Stimulated activated CD4-positive, alpha-beta T cell treated with anti-CD3 and anti-CD28 coated beads, Interleukin-4, amount 100 ng/mL, for 1 hour (primary cell): Measurements from ENCODE around the gene KLHDC4.
"Not testable (repeated sequence)": the region's sequence is repeated elsewhere in the genome, so short reads cannot be mapped to it uniquely, and the experiment has no call there.

ENCODE experiments used
- DNase-seq: peaks from one replicate; pipeline ENCODE4 v3.0.0-alpha.2; 2020

Gene KLHDC4

DNA sequence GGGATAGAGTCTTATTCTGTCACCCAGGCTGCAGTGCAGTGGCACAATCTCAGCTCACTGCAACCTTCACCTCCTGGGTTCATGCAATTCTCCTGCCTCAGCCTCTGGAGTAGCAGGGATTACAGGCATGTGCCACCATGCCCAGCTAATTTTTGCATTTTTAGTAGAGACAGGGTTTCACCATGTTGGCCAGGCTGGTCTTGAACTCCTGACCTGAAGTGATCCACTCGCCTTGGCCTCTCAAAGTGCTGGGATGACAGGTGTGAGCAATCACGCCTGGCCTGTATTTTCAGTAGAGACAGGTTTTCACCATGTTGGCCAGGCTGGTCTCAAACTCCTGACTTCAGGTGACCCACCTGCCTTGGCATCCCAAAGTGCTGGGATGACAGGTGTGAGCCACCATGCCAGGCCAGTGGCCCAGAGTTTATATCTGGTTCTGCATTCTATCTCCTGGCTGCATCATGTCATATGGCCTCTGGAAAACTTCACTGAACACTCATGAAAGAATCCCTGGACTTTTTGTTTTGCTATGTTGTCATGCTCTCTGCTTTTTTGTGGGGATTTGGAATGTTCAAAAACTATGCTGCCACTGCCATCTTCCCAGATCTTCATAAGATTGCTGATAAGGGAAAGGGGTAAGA lies 21.8 kb upstream of the KLHDC4 start:
- DNase-seq, result not testable (repeated sequence)

DNA sequence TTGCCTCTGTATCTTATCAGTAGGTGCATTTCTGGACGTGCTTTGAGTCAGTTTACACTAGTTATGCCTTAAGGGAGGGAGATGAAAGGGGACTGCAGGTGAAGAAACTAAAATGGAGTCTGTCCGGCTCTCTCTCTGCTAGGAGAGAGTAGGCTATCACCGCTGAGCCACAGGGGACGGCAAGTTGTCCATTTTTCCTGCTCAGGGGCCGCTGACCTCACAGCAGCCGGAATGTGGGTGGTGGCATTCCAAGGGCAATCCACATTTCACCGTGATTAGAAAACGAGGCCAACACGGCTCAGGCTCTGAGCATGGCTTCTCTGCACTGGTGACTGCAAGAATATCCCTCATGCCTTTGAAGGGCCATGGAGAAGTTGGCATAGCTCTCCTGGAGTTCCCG lies 19.0 kb upstream of the KLHDC4 start:
- DNase-seq, result no peak

DNA sequence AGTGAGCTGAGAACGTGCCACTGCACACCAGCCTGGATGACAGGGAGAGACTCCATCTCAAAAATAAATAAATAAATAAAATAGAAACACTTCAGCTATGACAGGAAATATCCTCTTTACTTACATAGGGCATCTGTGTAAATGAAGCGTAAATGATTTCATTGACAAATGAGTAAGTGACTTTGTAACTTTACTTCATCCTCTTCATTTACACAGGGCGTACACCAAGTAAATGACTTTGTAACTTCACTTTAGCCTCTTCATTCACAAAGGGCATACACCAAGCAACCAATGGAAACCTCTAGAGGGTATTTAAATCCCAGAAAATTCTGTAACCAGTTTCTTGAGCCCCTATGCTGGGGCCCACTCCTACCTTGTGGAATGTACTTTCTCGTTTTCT lies 16.2 kb upstream of the KLHDC4 start:
- DNase-seq, result no peak

DNA sequence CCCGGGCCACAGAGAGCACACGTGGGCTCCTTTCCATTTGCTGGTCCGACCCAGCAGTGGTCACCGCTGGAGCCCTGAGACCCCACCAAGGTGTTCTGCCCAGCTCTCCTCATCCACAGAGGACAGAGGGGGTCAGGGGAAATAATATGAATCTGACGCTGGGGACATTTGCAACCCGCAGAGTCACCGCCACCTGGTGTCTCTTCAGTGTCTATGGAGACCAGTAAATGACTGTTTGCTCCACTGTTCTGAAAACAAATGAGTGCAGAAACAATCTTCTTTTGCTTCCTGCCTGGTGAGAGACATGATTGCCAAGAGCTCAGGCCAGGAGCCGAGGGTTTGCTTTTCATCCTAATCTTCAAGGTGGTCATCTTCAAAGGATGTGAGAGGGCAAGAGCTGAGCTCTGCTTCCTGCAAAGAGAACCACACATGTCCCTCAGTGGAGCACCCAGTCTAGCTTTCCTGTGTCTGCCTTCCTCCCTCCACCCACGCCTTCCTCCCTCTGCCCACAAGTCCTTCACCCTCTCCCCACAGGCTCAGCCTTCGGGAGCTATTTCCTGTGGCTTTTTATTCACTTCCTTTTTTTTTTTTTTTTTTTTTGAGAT lies 14.7 kb upstream of the KLHDC4 start:
- DNase-seq, result peak; percentile 35

GRCh38 chr16:87778830-87779579 lies 13.2 kb upstream of the KLHDC4 start:
- DNase-seq, result peak; percentile 94

- no peak for DNase-seq
Observed at GRCh38 chr16:87778476-87778829, 12.7 kb upstream of the KLHDC4 start.

DNA sequence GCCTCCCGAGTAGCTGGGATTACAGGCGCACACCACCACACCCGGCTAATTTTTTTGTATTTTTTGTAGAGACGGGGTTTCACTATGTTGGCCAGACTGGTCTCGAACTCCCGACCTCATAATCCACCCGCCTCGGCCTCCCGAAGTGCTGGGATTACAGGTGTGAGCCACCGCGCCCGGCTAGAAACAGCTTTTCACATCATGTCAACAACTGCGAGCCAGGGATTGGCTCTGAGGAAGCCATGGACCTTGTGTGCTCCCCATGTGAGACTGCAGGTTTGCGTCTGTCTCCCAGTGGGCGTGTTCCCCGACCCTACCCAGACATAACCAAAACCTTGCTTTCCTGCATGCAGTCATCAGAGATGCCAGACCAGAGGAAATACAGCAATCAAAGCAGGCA lies 8.1 kb upstream of the KLHDC4 start:
- DNase-seq, result not testable (repeated sequence)

- DNase-seq, result not testable (repeated sequence)
Observed at GRCh38 chr16:87767456-87767855, 1.7 kb upstream of the KLHDC4 start.

GRCh38 chr16:87766485-87766797 lies 655 bp upstream of the KLHDC4 start:
- no peak for DNase-seq

DNA sequence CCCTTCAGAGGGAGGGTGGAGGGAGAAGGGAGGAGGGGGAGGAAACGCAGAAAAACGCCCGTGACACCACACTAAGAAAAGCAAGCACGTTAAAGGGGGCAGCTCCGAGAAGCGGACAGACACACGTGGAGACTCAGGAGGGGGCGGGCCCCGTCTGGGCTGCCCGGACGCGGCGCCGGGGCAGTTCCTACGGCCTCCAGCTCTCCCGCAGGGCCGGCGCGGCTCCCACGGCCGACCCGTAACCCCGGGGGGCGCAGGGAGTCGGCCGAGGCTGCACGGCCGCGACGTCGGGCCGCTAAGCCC lies 362 bp downstream of the KLHDC4 start:
- peak; percentile 28 for DNase-seq

GRCh38 chr16:87764600-87765472 lies 950 bp downstream of the KLHDC4 start:
- no peak for DNase-seq

GRCh38 chr16:87762620-87763019 lies 3.2 kb downstream of the KLHDC4 start:
- no peak for DNase-seq

DNA sequence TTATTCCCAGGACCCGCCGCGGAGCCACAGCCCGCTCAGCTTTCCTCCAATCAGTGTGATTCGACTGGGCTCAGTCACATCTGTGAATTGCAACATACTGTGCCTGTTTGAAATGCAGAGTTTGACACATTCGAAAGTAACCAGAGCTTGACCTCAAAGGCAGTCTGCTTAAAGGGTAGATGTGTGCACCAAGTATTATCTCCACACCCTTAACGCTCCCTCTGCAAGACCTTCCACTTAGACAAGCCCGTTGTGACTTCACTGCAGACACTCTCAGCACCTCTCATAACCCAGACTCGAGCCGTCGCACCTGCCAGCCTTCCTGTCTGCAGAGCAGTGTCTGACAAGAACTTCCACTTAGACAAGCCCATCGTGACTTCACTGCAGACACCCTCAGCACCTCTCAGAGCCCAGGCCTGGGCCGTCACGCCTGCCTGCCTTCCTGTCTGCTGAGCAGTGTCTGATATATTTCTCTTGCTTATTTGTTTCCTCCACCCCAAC lies 3.7 kb downstream of the KLHDC4 start:
- DNase-seq, result no peak

DNA sequence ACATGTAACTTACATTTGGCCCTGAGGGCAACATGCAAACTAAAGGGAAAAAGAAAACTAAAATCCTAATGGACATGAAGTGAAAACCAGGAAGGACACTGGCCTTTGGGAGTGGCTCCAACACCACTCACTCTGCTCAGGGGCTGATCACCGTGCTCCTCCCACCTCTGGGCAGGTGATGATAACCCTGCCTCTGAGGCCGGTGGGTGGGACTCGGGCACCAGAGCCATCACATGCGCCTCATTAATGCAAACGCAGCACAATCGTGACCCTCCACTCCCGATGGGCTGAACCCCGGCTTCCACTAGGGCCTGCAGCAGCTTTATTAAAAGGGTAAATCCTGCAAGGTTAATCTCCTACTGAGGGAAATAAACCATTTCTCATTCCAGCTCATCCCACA lies 4.7 kb downstream of the KLHDC4 start:
- no peak for DNase-seq

- no peak for DNase-seq
Observed at GRCh38 chr16:87757841-87758426, 7.9 kb downstream of the KLHDC4 start.

GRCh38 chr16:87754535-87754934 lies 11.3 kb downstream of the KLHDC4 start:
- no peak for DNase-seq

DNA sequence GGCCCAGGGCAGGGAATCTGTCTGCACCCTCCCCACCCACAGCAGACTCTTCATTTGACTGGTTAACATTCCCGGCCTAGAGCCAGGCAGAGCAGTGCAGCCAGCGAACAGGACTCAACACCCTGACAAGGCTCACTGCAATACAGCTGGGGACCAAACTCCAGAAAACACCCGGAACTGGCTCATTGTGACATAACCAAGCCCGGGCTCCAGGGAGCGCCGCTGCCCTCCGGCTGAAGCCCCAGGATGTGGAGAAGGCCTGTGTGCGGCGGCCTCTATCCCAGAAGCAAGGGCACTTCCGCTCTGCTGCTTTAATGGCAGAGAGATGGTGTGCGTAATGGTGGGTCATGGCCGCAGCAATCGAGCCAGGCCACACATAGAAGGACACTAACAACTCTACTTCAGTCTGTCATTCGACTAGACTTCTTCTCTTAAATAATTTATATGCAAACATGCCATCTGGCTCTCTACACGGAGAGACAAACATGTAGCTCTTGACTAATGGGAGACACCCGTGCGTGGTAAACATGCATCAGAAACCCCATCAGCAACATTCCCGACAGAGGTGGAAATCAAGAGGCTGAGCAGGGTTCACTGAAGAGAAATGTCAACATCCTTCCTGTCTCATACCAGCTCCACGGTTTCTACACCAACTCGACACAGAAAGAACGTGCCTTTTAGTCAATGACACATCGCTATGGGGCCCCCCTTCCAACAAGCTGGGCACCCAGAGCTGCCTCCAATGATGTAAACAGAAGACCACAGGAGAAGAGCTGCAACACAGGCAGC lies 18.0 kb downstream of the KLHDC4 start:
- DNase-seq, result no peak

DNA sequence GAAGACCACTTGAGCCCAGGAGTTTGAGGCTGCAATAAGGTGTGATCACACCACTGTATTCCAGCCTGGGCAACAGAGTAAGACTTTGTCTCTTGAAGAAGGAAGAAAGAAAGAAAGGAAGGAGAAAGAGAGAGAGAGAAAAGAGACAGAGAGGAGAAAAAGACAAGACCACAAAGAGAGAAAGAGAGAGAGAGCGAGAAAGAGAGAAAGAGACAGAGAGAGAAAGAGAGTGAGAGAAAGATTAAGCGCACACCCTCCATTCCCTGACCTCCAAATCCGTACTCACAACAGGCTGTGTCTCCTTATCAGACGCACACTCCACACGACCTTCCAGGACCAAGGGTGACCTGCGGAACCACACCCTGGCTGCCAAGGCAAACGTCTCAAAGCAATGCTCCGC lies 19.6 kb downstream of the KLHDC4 start:
- no peak for DNase-seq

- DNase-seq, result no peak
Observed at GRCh38 chr16:87744750-87745514, 20.9 kb downstream of the KLHDC4 start.

DNA sequence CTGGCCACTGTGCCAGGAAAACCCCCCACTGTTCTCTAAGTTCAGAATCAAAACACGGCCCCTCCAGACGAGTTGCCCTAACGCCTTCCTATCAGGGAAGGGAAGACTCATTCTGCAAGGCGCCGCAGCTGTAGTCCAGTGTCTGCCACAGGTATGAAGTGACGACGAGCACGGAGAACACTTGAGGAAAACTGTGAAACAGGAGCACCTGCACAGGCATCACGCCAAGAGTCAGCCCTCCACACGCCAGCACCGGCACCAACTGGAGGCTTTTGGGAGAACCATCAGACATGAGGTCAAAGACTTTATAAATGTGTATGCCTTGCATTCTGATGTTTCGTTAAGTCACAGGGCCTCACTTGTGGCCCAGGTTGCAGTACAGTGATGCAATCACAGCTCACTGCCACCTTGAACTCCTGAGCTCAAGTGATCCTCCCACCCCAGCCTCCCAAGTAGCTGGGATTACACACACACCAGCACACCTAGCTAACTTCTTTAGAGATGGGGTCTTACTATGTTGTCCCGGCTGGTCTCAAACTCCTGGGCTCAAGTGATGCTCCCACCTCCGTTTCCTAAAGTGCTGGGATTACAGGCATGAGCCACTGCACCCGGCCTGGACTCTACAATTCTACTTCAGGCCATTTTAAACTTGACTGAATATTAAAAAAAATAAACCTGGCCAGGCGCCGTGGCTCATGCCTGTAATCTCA lies 22.9 kb downstream of the KLHDC4 start:
- DNase-seq, result no peak
